K562 (cell line): ENCODE results near the gene VSIG10. TPM values are rescaled to one million over a fixed set of nuclear protein-coding genes. Genes with fewer than 3 reads are reported as not detected.

Experiments
- CHD2 ChIP-seq: IDR thresholded peaks from 2 replicates; pipeline ENCODE4 v1.6.1; 2011; ENCODE audit warnings: low read depth, low read length
- E2F4 ChIP-seq: sonication (generic); formaldehyde crosslinking; IDR thresholded peaks from 2 replicates; pipeline ENCODE4 v1.8.0; 2022; ENCODE audit warnings: mild to moderate bottlenecking, low read depth, missing genetic modification reagents
- EP400 ChIP-seq: fragments of 450-650 bp; IDR thresholded peaks from 2 replicates; pipeline ENCODE4 v1.6.1; 2017; ENCODE audit warnings: antibody characterized with exemption, mild to moderate bottlenecking, moderate library complexity
- ERF ChIP-seq: fragments of 450-650 bp; formaldehyde crosslinking; IDR thresholded peaks from 2 replicates; pipeline ENCODE4 v1.4.0; 2020; ENCODE audit warnings: mild to moderate bottlenecking, mixed read lengths
- MCM3 ChIP-seq: fragments of 450-650 bp; IDR thresholded peaks from 2 replicates; pipeline ENCODE4 v1.6.1; 2016
- MTF1 ChIP-seq: fragments of 250-450 bp; sonication (Bioruptor Pico); IDR thresholded peaks from 2 replicates; pipeline ENCODE4 v1.9.0; 2021; ENCODE audit warnings: moderate library complexity, mild to moderate bottlenecking, inconsistent platforms, borderline replicate concordance
- NUFIP1 ChIP-seq: fragments of 450-650 bp; IDR thresholded peaks from 2 replicates; pipeline ENCODE4 v1.6.1; 2018; ENCODE audit not compliant: partially characterized antibody
- PHF20 ChIP-seq: fragments of 450-650 bp; IDR thresholded peaks from 2 replicates; pipeline ENCODE4 v1.6.1; 2018; ENCODE audit not compliant: partially characterized antibody
- ZHX1 ChIP-seq: fragments of 150-350 bp; conservative IDR thresholded peaks from 2 replicates; pipeline ENCODE4 v1.6.1; 2014; ENCODE audit warnings: low read length
- ZKSCAN1 ChIP-seq: fragments of 150-350 bp; IDR thresholded peaks from 2 replicates; pipeline ENCODE4 v1.6.1; 2016; ENCODE audit warnings: low read depth, low read length
- ZKSCAN8 ChIP-seq: fragments of 200-800 bp; sonication (Bioruptor generic); IDR thresholded peaks from 2 replicates; pipeline ENCODE4 v1.6.1; 2016; ENCODE audit warnings: missing genetic modification characterization, missing compliant biosample characterization
- ZNF140 ChIP-seq: fragments of 250-450 bp; sonication (Bioruptor Pico); IDR thresholded peaks from 2 replicates; pipeline ENCODE4 v1.8.0; 2021; ENCODE audit warnings: moderate library complexity, mild to moderate bottlenecking, inconsistent platforms
- ZNF395 ChIP-seq: fragments of 200-800 bp; sonication (Bioruptor generic); IDR thresholded peaks from 2 replicates; pipeline ENCODE4 v1.6.1; 2017; ENCODE audit warnings: missing genetic modification characterization, missing compliant biosample characterization
- polyA plus RNA-seq, 8 experiments: library from polyadenylated mRNA; depleted of rRNA in 4 of 8; stranded (reverse) in 5 of 8; unstranded in 3 of 8; fragments of >200 nt; fragmentation: Nextera tagmentation in 2 of 8; fragmentation: Illumina TruSeq in 1 of 8; extraction: Ambion mirVana in 2 of 8; extraction: Trizol in 1 of 8; gene quantifications; 2 replicates each; pipeline versions ENCODE4 v1.2.1 to v1.2.3, GENCODE V29; 2011 to 2014; ENCODE audit warnings: inconsistent platforms in 1 of 8, missing spikeins in 1 of 8
- total RNA-seq, 7 experiments: library from RNA; depleted of rRNA in 6 of 7; stranded (reverse); fragments of >200 nt in 6 of 7; fragmentation: Illumina TruSeq in 2 of 7; extraction: Trizol in 2 of 7; gene quantifications; 2 replicates each; pipeline versions ENCODE4 v1.2.1 to v1.2.3, GENCODE V29; 2011 to 2021; ENCODE audit warnings: low replicate concordance in 1 of 7
- TF ChIP-seq, protein P1 (sequence below), 2 experiments: fragments of 450-650 bp; IDR thresholded peaks; 2 replicates each; pipeline ENCODE4 v1.6.1; 2016; ENCODE audit warnings: mild to moderate bottlenecking in 2 of 2, borderline replicate concordance in 1 of 2, low read depth in 1 of 2, moderate library complexity in 1 of 2

The VSIG10 gene
- total and polyA plus RNA-seq, 9 of the 15 experiments (the other 6 are each of a cell fraction or from before 2014, with no cell fraction given), result 4.1 to 8.8 (median 4.7) TPM

GRCh38 chr12:118103601-118104382, at the start of gene VSIG10 (continued):
- TF ChIP-seq, protein P1, sequence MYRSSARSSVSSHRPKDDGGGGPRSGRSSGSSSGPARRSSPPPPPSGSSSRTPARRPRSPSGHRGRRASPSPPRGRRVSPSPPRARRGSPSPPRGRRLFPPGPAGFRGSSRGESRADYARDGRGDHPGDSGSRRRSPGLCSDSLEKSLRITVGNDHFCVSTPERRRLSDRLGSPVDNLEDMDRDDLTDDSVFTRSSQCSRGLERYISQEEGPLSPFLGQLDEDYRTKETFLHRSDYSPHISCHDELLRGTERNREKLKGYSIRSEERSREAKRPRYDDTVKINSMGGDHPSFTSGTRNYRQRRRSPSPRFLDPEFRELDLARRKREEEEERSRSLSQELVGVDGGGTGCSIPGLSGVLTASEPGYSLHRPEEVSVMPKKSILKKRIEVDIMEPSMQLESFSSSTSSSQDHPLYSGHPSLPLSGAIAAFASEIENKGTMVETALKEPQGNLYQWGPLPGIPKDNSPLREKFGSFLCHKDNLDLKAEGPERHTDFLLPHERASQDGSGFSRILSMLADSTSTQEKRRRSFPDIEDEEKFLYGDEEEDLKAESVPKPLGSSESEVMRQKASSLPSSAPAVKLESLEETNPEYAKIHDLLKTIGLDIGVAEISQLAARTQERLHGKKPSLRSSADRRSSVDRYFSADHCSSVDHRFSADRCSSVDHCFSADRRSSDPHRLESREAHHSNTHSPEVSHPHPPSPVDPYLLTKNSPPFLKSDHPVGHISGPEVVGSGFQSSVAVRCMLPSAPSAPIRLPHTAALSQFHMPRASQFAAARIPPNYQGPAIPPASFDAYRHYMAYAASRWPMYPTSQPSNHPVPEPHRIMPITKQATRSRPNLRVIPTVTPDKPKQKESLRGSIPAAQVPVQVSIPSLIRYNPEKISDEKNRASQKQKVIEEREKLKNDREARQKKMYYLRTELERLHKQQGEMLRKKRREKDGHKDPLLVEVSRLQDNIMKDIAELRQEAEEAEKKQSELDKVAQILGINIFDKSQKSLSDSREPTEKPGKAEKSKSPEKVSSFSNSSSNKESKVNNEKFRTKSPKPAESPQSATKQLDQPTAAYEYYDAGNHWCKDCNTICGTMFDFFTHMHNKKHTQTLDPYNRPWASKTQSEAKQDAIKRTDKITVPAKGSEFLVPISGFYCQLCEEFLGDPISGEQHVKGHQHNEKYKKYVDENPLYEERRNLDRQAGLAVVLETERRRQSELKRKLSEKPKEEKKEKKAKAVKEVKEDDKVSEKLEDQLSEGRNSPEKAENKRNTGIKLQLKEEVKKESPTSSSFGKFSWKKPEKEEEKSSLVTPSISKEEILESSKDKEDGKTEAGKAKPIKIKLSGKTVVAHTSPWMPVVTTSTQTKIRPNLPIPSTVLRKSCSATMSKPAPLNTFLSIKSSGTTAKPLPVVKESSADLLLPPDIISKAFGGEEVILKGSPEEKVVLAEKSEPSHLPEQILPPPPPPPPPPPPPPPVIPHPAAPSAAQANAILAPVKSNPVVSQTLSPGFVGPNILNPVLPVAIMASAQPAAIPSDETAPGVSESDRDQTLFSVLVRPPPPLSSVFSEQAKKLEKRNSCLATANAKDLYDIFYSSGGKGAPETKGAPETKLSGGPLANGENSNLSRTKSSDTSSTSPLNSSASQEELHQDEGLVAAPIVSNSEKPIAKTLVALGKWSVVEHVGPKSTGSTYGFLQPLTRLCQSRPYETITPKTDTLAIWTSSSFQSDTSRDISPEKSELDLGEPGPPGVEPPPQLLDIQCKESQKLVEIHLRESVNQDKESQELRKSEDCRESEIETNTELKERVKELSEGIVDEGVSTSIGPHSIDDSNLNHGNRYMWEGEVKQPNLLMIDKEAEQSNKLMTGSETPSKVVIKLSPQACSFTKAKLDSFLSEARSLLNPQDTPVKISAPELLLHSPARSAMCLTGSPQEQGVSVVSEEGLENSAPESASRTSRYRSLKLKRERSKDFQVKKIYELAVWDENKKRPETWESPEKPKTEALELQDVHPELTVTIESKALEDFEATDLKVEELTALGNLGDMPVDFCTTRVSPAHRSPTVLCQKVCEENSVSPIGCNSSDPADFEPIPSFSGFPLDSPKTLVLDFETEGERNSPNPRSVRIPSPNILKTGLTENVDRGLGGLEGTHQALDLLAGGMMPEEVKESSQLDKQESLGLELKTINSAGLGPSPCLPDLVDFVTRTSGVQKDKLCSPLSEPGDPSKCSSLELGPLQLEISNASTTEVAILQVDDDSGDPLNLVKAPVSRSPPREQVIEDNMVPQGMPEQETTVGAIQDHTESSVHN (IDR thresholded peaks at IDR 0.05; ENCODE audit: borderline replicate concordance in 1 of 2, low read depth in 1 of 2), result no peak
- TF ChIP-seq CHD2 (no peak), ZHX1 (no peak), ZKSCAN8 (CRISPR knock-in tag) (no peak), MTF1 (CRISPR knock-in tag) (no peak), ERF (CRISPR knock-in tag) (no peak), ZNF140 (no peak), E2F4 (CRISPR knock-in tag) (no peak), NUFIP1 (no peak), ZNF395 (CRISPR knock-in tag) (no peak; the same call in 1 of the 2 replicates), EP400 (no peak), PHF20 (no peak), MCM3 (no peak), ZKSCAN1 (no peak)
